HepG2 (cell line): ENCODE measurements around the gene UBE4A. TPM values are rescaled to one million over a fixed set of nuclear protein-coding genes. Genes with fewer than 3 reads are reported as not detected.

ENCODE experiments used
- ASH2L ChIP-seq: fragments of 300-600, 200-600 bp; sonication (generic); IDR thresholded peaks from 2 replicates; pipeline ENCODE4 v1.7.0; 2017; ENCODE audit warnings: low read depth, mild to moderate bottlenecking, moderate library complexity, mixed read lengths, low read length; ENCODE audit not compliant: insufficient read length
- BCL6 ChIP-seq: IDR thresholded peaks from 2 replicates; pipeline ENCODE4 v1.6.1; 2016; ENCODE audit warnings: missing genetic modification reagents, missing compliant biosample characterization
- CBX5 ChIP-seq: sonication (generic); formaldehyde crosslinking; IDR thresholded peaks from 2 replicates; pipeline ENCODE4 v1.4.0; 2020; ENCODE audit warnings: missing genetic modification reagents, borderline replicate concordance
- CCDC6 ChIP-seq: sonication (generic); formaldehyde crosslinking; IDR thresholded peaks from 2 replicates; pipeline ENCODE4 v1.8.1; 2022; ENCODE audit warnings: mild to moderate bottlenecking, missing genetic modification reagents, moderate library complexity
- DMAP1 ChIP-seq: IDR thresholded peaks from 2 replicates; pipeline ENCODE4 v1.6.1; 2016
- DPF2 ChIP-seq: sonication (generic); formaldehyde crosslinking; IDR thresholded peaks from 2 replicates; pipeline ENCODE4 v1.4.0; 2020; ENCODE audit warnings: mild to moderate bottlenecking, low read depth, missing genetic modification reagents, borderline replicate concordance
- EED ChIP-seq: sonication (generic); formaldehyde crosslinking; IDR thresholded peaks from 2 replicates; pipeline ENCODE4 v1.5.0; 2020; ENCODE audit warnings: mild to moderate bottlenecking, missing genetic modification reagents
- KDM1A ChIP-seq: IDR thresholded peaks from 2 replicates; pipeline ENCODE4 v1.6.1; 2016; ENCODE audit warnings: missing compliant biosample characterization
- KLF16 ChIP-seq, 2 experiments: sonication (generic) in 1 of 2; formaldehyde crosslinking in 1 of 2; IDR thresholded peaks; 2 replicates each; pipeline versions ENCODE4 v1.6.1 to v1.8.0; 2016 to 2023; ENCODE audit warnings: missing genetic modification reagents in 2 of 2, missing compliant biosample characterization in 1 of 2
- SMARCE1 ChIP-seq: fragments of 450-650 bp; IDR thresholded peaks from 2 replicates; pipeline ENCODE4 v1.6.1; 2017; ENCODE audit warnings: borderline replicate concordance
- TAF15 ChIP-seq: fragments of 200-400 bp; formaldehyde crosslinking; IDR thresholded peaks from one replicate; pipeline ENCODE4 v1.6.1; 2018; ENCODE audit warnings: mild to moderate bottlenecking, low read depth, low read length; ENCODE audit not compliant: poor library complexity, severe bottlenecking
- ZNF720 ChIP-seq: sonication (generic); formaldehyde crosslinking; IDR thresholded peaks from 2 replicates; pipeline ENCODE4 v1.4.0; 2020; ENCODE audit warnings: missing genetic modification reagents
- ZNF776 ChIP-seq: sonication (generic); formaldehyde crosslinking; IDR thresholded peaks from 2 replicates; pipeline ENCODE4 v1.4.0; 2020; ENCODE audit warnings: mild to moderate bottlenecking, missing genetic modification reagents
- polyA plus RNA-seq, 8 experiments: library from polyadenylated mRNA; depleted of rRNA in 3 of 8; stranded (reverse) in 7 of 8; unstranded in 1 of 8; fragments of >200 nt; fragmentation: Illumina TruSeq in 4 of 8; extraction: Trizol in 4 of 8; gene quantifications; 2 replicates each; pipeline versions ENCODE4 v1.2.1 to v1.2.3, GENCODE V29; 2011 to 2016; ENCODE audit warnings: low read depth in 4 of 8, missing spikeins in 1 of 8, mixed read lengths in 1 of 8; ENCODE audit not compliant: insufficient read depth in 1 of 8
- total RNA-seq, 5 experiments: library from RNA; depleted of rRNA; stranded (reverse); fragments of >200 nt; fragmentation: Illumina TruSeq; extraction: Trizol; gene quantifications; 2 replicates each; pipeline ENCODE4 v1.2.3, GENCODE V29; 2016; ENCODE audit warnings: low read depth in 1 of 5
- TF ChIP-seq, protein P1 (sequence below): sonication (generic); formaldehyde crosslinking; IDR thresholded peaks from 2 replicates; pipeline ENCODE4 v1.4.0; 2020; ENCODE audit warnings: low read depth, missing genetic modification reagents
- TF ChIP-seq, protein P2 (sequence below): sonication (generic); formaldehyde crosslinking; IDR thresholded peaks from 2 replicates; pipeline ENCODE4 v1.9.0; 2021; ENCODE audit warnings: missing genetic modification reagents, borderline replicate concordance
- TF ChIP-seq, protein P3 (sequence below): IDR thresholded peaks from 2 replicates; pipeline ENCODE4 v1.6.1; 2016; ENCODE audit warnings: low read depth, control low read depth
- TF ChIP-seq, protein P4 (sequence below): sonication (generic); formaldehyde crosslinking; conservative IDR thresholded peaks from 2 replicates; pipeline ENCODE4 v1.5.0; 2020; ENCODE audit warnings: missing genetic modification reagents

Gene UBE4A
- total and polyA plus RNA-seq, 2 of the 13 experiments (the other 11 are each of a cell fraction or from before 2014, with no cell fraction given): 15.1 to 32.7 TPM

DNA sequence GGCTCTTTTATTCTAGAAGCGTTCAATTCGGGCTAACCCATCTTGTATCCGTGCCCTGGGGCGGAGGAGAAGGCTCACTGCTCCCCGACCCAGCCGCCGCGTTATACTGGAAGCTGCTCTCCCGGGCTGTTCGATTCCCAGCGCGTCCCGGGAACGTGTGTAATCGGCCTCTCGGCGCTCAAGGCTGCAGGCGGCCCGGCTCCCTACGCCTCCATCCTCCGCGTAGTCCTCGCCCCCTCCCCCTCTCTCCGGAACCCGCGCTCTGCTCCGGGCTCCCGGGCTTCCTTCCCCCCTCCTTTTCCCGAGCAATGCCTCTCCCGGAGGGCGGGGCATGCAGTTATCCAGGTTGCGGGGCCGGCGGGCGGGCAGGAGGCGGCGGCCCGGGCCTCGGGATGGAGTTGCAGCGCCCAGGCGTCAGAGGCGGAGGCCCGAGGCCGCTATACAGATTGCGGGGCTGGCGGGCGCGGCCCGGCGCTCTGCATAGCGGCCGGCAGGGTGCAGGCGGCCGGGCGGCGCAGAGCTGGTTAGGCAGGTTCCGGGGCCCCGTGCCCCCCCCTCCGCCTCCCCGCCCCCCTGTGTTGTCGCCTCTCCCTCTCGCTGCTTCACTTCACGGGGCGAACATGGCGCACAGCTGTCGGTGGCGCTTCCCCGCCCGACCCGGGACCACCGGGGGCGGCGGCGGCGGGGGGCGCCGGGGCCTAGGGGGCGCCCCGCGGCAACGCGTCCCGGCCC lies 76.7 kb downstream of the UBE4A start, which contains the start of gene KMT2A (continued):
- no peak for TF ChIP-seq BCL6 (CRISPR knock-in tag)
- TF ChIP-seq KDM1A (CRISPR knock-in tag): peak; percentile 61; the same call in 1 of the 2 replicates
- TF ChIP-seq, protein P1, sequence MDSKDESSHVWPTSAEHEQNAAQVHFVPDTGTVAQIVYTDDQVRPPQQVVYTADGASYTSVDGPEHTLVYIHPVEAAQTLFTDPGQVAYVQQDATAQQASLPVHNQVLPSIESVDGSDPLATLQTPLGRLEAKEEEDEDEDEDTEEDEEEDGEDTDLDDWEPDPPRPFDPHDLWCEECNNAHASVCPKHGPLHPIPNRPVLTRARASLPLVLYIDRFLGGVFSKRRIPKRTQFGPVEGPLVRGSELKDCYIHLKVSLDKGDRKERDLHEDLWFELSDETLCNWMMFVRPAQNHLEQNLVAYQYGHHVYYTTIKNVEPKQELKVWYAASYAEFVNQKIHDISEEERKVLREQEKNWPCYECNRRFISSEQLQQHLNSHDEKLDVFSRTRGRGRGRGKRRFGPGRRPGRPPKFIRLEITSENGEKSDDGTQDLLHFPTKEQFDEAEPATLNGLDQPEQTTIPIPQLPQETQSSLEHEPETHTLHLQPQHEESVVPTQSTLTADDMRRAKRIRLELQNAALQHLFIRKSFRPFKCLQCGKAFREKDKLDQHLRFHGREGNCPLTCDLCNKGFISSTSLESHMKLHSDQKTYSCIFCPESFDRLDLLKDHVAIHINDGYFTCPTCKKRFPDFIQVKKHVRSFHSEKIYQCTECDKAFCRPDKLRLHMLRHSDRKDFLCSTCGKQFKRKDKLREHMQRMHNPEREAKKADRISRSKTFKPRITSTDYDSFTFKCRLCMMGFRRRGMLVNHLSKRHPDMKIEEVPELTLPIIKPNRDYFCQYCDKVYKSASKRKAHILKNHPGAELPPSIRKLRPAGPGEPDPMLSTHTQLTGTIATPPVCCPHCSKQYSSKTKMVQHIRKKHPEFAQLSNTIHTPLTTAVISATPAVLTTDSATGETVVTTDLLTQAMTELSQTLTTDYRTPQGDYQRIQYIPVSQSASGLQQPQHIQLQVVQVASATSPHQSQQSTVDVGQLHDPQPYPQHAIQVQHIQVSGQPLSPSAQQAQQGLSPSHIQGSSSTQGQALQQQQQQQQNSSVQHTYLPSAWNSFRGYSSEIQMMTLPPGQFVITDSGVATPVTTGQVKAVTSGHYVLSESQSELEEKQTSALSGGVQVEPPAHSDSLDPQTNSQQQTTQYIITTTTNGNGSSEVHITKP (CRISPR knock-in tag): peak; percentile 82
- TF ChIP-seq, protein P2, sequence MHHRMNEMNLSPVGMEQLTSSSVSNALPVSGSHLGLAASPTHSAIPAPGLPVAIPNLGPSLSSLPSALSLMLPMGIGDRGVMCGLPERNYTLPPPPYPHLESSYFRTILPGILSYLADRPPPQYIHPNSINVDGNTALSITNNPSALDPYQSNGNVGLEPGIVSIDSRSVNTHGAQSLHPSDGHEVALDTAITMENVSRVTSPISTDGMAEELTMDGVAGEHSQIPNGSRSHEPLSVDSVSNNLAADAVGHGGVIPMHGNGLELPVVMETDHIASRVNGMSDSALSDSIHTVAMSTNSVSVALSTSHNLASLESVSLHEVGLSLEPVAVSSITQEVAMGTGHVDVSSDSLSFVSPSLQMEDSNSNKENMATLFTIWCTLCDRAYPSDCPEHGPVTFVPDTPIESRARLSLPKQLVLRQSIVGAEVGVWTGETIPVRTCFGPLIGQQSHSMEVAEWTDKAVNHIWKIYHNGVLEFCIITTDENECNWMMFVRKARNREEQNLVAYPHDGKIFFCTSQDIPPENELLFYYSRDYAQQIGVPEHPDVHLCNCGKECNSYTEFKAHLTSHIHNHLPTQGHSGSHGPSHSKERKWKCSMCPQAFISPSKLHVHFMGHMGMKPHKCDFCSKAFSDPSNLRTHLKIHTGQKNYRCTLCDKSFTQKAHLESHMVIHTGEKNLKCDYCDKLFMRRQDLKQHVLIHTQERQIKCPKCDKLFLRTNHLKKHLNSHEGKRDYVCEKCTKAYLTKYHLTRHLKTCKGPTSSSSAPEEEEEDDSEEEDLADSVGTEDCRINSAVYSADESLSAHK (CRISPR knock-in tag): no peak
- TF ChIP-seq EED (CRISPR knock-in tag): no peak
- no peak for TF ChIP-seq ZNF720
- peak; percentile 89 for TF ChIP-seq ASH2L
- no peak for TF ChIP-seq ZNF776 (CRISPR knock-in tag)
- peak; percentile 78; the same call in 1 of the 2 replicates for TF ChIP-seq CCDC6 (CRISPR knock-in tag)
- peak; percentile 70 for TF ChIP-seq DMAP1 (CRISPR knock-in tag)
- peak; percentile 92 for TF ChIP-seq TAF15
- no peak for TF ChIP-seq CBX5 (CRISPR knock-in tag)
- peak in 1 of 2 experiments; percentile 92; a peak in 2 of 4 replicates for TF ChIP-seq KLF16 (CRISPR knock-in tag; IDR thresholded peaks at IDR 0.05)
- TF ChIP-seq, protein P3, sequence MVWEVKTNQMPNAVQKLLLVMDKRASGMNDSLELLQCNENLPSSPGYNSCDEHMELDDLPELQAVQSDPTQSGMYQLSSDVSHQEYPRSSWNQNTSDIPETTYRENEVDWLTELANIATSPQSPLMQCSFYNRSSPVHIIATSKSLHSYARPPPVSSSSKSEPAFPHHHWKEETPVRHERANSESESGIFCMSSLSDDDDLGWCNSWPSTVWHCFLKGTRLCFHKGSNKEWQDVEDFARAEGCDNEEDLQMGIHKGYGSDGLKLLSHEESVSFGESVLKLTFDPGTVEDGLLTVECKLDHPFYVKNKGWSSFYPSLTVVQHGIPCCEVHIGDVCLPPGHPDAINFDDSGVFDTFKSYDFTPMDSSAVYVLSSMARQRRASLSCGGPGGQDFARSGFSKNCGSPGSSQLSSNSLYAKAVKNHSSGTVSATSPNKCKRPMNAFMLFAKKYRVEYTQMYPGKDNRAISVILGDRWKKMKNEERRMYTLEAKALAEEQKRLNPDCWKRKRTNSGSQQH (CRISPR knock-in tag): no peak
- TF ChIP-seq, protein P4, sequence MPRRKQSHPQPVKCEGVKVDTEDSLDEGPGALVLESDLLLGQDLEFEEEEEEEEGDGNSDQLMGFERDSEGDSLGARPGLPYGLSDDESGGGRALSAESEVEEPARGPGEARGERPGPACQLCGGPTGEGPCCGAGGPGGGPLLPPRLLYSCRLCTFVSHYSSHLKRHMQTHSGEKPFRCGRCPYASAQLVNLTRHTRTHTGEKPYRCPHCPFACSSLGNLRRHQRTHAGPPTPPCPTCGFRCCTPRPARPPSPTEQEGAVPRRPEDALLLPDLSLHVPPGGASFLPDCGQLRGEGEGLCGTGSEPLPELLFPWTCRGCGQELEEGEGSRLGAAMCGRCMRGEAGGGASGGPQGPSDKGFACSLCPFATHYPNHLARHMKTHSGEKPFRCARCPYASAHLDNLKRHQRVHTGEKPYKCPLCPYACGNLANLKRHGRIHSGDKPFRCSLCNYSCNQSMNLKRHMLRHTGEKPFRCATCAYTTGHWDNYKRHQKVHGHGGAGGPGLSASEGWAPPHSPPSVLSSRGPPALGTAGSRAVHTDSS: no peak
- no peak for TF ChIP-seq DPF2 (CRISPR knock-in tag)
- peak; percentile 90; the same call in 1 of the 2 replicates for TF ChIP-seq SMARCE1
